Mucosa of gallbladder (tissue), 1 donor: ENCODE measurements around the gene SPATA25. TPM values are rescaled to one million over a fixed set of nuclear protein-coding genes. Genes with fewer than 3 reads are reported as not detected.

Experiments
- DNase-seq: peaks from one replicate; pipeline ENCODE4 v3.0.0-alpha.2; 2020; ENCODE audit warnings: low spot score
- total RNA-seq: library from RNA; stranded (reverse); gene quantifications from one replicate; pipeline ENCODE4 v1.2.1, GENCODE V29; 2021
- donor health status: DM: no; HTN: no; CAD: no.

The SPATA25 gene
- total RNA-seq, 1 donor from 2014 or later, result 2.8 TPM

DNA sequence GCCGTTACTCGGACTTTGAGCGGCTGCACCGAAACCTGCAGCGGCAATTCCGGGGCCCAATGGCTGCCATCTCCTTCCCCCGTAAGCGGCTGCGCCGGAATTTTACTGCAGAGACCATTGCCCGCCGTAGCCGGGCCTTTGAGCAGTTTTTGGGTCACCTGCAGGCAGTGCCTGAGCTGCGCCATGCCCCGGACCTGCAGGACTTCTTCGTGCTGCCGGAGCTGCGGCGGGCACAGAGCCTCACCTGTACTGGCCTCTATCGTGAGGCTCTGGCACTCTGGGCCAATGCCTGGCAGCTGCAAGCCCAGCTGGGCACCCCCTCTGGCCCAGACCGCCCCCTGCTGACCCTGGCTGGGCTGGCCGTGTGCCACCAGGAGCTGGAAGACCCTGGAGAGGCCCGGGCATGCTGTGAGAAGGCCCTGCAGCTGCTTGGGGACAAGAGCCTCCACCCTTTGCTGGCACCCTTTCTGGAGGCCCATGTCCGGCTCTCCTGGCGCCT lies 46.7 kb downstream of the SPATA25 start:
- no peak for DNase-seq

DNA sequence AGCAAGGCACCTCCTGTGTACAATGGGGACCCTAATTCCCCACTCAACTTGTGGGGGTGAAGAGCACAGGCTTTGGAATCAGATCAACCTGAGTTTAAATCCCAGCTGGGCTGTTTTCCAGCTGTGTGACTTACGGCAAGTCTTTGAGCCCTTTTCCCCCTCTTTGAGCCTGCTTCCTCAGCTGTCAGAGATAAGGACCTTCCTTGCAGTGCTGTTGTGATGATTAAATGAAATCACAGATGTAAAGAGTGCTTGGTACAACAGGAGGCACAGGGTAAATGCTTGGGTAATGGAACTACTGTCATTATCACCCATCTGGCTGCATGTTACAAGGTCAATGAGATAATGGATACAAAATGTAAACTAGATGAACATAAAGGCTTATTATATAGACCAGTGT lies 50.6 kb downstream of the SPATA25 start:
- no peak for DNase-seq

Other genes starting within 250 kb of the SPATA25 start
- not detected for gene WFDC11, start 217.4 kb downstream of the SPATA25 start, total RNA-seq
- not detected for gene WFDC13, start 185.6 kb downstream of the SPATA25 start, total RNA-seq
- 0.49 TPM for gene WFDC10B, start 182.6 kb downstream of the SPATA25 start, total RNA-seq
- not detected for gene SPINT4, start 165.3 kb downstream of the SPATA25 start, total RNA-seq
- 1.8 TPM for gene WFDC3, start 95.7 kb downstream of the SPATA25 start, total RNA-seq
- 26.4 TPM for gene DNTTIP1, start 95.7 kb downstream of the SPATA25 start, total RNA-seq
- 2.9 TPM for gene UBE2C, start 75.0 kb downstream of the SPATA25 start, total RNA-seq
- gene TNNC2, start 60.3 kb downstream of the SPATA25 start, total RNA-seq, result 0.81 TPM
- 34.6 TPM for gene SNX21, start 53.8 kb downstream of the SPATA25 start, total RNA-seq
- 35.7 TPM for gene ACOT8, start 30.2 kb downstream of the SPATA25 start, total RNA-seq
- gene ZSWIM3, start 30.0 kb downstream of the SPATA25 start, total RNA-seq, result 4.7 TPM
- gene ZSWIM1, start 6.4 kb downstream of the SPATA25 start, total RNA-seq, result 14.6 TPM
- gene NEURL2, start 3.6 kb upstream of the SPATA25 start, total RNA-seq, result 5.9 TPM
- gene CTSA, start 3.7 kb upstream of the SPATA25 start, total RNA-seq, result 153 TPM
- gene PLTP, start 24.5 kb upstream of the SPATA25 start, total RNA-seq, result 111 TPM
- 29.3 TPM for gene PCIF1, start 47.1 kb upstream of the SPATA25 start, total RNA-seq
- 19.4 TPM for gene ZNF335, start 84.6 kb upstream of the SPATA25 start, total RNA-seq
- 0.52 TPM for gene MMP9, start 121.3 kb upstream of the SPATA25 start, total RNA-seq
- gene SLC12A5, start 141.6 kb upstream of the SPATA25 start, total RNA-seq, result 0.32 TPM
- 27.0 TPM for gene NCOA5, start 202.3 kb upstream of the SPATA25 start, total RNA-seq
- gene CD40, start 230.7 kb upstream of the SPATA25 start, total RNA-seq, result 15.8 TPM